Activated CD4-positive, alpha-beta memory T cell treated with anti-CD3 and anti-CD28 coated beads for 36 hours (primary cell): Measurements from ENCODE around the gene EPX. TPM values are rescaled to one million over a fixed set of nuclear protein-coding genes. Genes with fewer than 3 reads are reported as not detected.
A peak's percentile ranks its signal among the peaks of the same experiment; 100 is the strongest.

Source experiments
- CTCF ChIA-PET: fragments of 350-600 bp; sonication (Branson Sonifier 250); formaldehyde crosslinking; loops from one replicate; lab custom pipeline; 2021; ENCODE audit warnings: antibody characterized with exemption, inconsistent platforms; lab: Charles Lee
- POLR2A ChIA-PET: fragments of 350-600 bp; sonication (Branson Sonifier 250); formaldehyde crosslinking; loops from one replicate; lab custom pipeline; 2021; ENCODE audit warnings: antibody characterized with exemption; lab: Charles Lee
- DNase-seq: peaks from one replicate; pipeline ENCODE4 v3.0.0-alpha.2; 2020
- H3K27ac Mint-ChIP-seq: one replicate; pipeline ENCODE4 v1.8.0; 2021; ENCODE audit warnings: mixed read lengths
- H3K27me3 Mint-ChIP-seq: one replicate; pipeline ENCODE4 v1.8.0; 2021; ENCODE audit warnings: mixed read lengths
- H3K36me3 Mint-ChIP-seq: one replicate; pipeline ENCODE4 v1.8.0; 2021; ENCODE audit warnings: mixed read lengths
- H3K4me1 Mint-ChIP-seq: one replicate; pipeline ENCODE4 v1.8.0; 2021; ENCODE audit warnings: low read depth, mixed read lengths
- H3K4me3 Mint-ChIP-seq: one replicate; pipeline ENCODE4 v1.8.0; 2021; ENCODE audit warnings: mild to moderate bottlenecking, mixed read lengths
- H3K9me3 Mint-ChIP-seq: one replicate; pipeline ENCODE4 v1.8.0; 2021; ENCODE audit warnings: mixed read lengths
- intact Hi-C: fragments of 100-400 bp; cut with micrococcal nuclease; formaldehyde crosslinking; loops from one replicate; pipeline ENCODE4 v1.15.1; 2023
- total RNA-seq, 2 experiments: library from RNA; stranded (reverse); gene quantifications; one replicate each; pipeline ENCODE4 v1.2.3, GENCODE V29; 2021

The EPX gene
- total RNA-seq, 2 experiments from 2014 or later = not detected

DNA sequence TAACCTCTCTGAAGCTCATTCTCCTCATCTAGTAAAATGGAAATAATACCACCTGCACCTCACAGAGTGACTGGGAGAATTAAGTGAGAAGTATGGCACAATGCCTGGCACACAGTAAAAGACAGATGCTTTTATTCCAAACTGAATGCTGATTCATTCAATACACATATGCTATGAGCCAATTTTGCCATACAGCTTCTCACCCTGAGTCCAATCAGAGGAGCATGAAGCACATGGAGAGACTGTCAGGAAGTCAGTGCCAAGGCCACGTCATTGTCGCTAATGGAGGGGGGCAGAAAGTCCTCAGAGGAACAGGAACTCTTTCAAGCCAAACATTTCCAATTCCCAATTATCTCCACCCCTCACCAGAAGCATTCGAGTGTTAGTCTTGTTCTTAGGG, 14.9 kb downstream of the EPX start:
- DNase-seq = no peak
- ChIA-PET CTCF (no interaction called here), POLR2A (no interaction called here)
- H3K4me1 Mint-ChIP-seq = no peaks in the 10 kb centered on the region
- H3K27me3 Mint-ChIP-seq = no peaks in the 10 kb centered on the region
- H3K4me3 Mint-ChIP-seq = no peak overlapping the region
- intact Hi-C loops = no loop called here
- H3K9me3 Mint-ChIP-seq = no peaks in the 10 kb centered on the region
- no peak overlapping the region for H3K27ac Mint-ChIP-seq
- H3K36me3 Mint-ChIP-seq = peaks cover 12% of the 10 kb centered on the region

DNA sequence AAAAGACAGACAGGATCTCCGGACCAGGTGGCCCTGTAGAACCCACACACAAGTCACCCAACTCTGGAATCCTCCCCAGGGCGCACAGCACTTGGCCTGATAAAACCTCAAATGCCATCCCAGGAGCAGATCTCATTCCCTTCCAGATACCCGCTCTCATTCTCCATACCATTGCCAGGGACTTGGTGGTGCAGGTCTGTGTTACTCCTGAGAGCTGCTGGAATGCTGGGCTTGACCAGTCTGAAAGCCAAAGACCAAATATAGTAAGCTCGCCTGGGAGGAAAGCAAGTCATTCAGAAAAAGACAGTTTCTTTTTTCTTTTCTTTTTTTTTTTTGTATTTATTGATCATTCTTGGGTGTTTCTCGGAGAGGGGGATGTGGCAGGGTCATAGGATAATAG, 15.8 kb downstream of the EPX start:
- no peak for DNase-seq
- H3K9me3 Mint-ChIP-seq = no peaks in the 10 kb centered on the region
- H3K4me3 Mint-ChIP-seq = no peak overlapping the region
- no peaks in the 10 kb centered on the region for H3K4me1 Mint-ChIP-seq
- ChIA-PET POLR2A (no interaction called here), CTCF (interaction anchor here (1.9 kb wide), 1 partner anchor 11 kb away, joined by 6 read pairs; the partner anchor contains the start of gene MKS1)
- no peaks in the 10 kb centered on the region for H3K27me3 Mint-ChIP-seq
- intact Hi-C loops = no loop called here
- peaks cover 12% of the 10 kb centered on the region for H3K36me3 Mint-ChIP-seq
- H3K27ac Mint-ChIP-seq = no peak overlapping the region

- H3K27ac Mint-ChIP-seq = no peak overlapping the region
- DNase-seq = no peak
- intact Hi-C loops = no loop called here
- no peaks in the 10 kb centered on the region for H3K27me3 Mint-ChIP-seq
- no peaks in the 10 kb centered on the region for H3K9me3 Mint-ChIP-seq
- CTCF ChIA-PET = interaction anchor here (0.5 to 4.3 kb wide), 3 partner anchors 10 to 46 kb away, joined by 3 to 23 read pairs (median 3); no protein-coding TSS in a partner anchor
- H3K4me1 Mint-ChIP-seq = no peaks in the 10 kb centered on the region
- POLR2A ChIA-PET = no interaction called here
- H3K36me3 Mint-ChIP-seq = peaks cover 15% of the 10 kb centered on the region
- no peak overlapping the region for H3K4me3 Mint-ChIP-seq
Observed at GRCh38 chr17:58210922-58211321, 18.4 kb downstream of the EPX start.

- no peak for DNase-seq
- Mint-ChIP-seq H3K9me3 (no peaks in the 10 kb centered on the region), H3K36me3 (peaks cover 5% of the 10 kb centered on the region), H3K4me3 (no peak overlapping the region), H3K27me3 (no peaks in the 10 kb centered on the region), H3K27ac (no peak overlapping the region), H3K4me1 (peaks cover 21% of the 10 kb centered on the region)
- ChIA-PET CTCF (interaction anchor here (0.8 to 4.5 kb wide), 5 partner anchors 10 to 84 kb away, joined by 3 to 22 read pairs (median 7); no protein-coding TSS in a partner anchor), POLR2A (no interaction called here)
- intact Hi-C loops = no loop called here
Observed at GRCh38 chr17:58215685-58216084, 23.2 kb downstream of the EPX start.

- DNase-seq = no peak
- H3K4me1 Mint-ChIP-seq = peaks cover 21% of the 10 kb centered on the region
- ChIA-PET CTCF (interaction anchor here (1.4 to 4.5 kb wide), 3 partner anchors 17 to 271 kb away, joined by 3 to 22 read pairs (median 4); partner anchors contain the start of gene HSF5), POLR2A (interaction anchor here (0.6 kb wide), 1 partner anchor 110 kb away, joined by 3 read pairs; no protein-coding TSS in a partner anchor)
- peaks cover 3% of the 10 kb centered on the region for H3K36me3 Mint-ChIP-seq
- H3K4me3 Mint-ChIP-seq = peak overlapping the region; percentile 36
- H3K27me3 Mint-ChIP-seq = no peaks in the 10 kb centered on the region
- peak overlapping the region; percentile 21 for H3K27ac Mint-ChIP-seq
- no peaks in the 10 kb centered on the region for H3K9me3 Mint-ChIP-seq
- intact Hi-C loops = no loop called here
Observed at GRCh38 chr17:58217766-58218165, 25.2 kb downstream of the EPX start.

DNA sequence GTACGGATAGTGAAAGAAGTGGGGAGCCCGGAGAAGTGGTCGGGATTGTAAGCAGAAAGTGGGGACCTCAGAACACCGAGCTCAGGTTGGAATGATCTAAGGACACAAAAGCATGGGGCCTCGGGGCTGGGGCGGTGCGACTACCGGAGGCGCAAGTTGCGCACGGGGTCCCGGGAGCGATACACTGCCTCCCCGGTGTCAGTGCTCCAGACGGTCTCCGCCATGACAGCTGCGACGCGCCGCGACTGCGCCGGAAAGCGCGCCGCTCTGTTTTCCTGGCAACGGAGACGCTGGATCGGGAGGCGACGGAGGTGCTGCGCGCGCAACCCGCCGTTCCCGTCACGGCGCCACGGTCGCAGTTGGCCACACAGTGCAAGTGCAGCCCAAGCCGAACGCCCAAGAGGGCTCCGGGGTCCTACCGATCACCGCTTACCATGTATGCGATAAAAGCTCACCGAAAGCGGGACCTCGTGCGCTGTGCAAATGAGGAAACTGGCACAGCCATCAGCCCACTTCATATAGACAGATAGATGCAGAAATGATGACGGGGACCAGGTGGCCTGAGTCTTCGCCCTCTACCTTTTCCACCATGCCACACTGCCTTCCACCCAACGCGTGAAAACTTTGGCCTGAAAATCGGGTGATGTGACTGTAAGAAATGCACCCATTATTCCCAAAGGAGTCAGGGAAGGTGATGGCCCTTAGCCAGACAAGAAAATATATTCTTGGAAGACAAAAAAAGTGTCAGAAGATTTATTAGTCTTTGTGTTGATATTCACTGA, 26.7 kb downstream of the EPX start, which contains the start of gene MKS1:
Gene MKS1, minus strand, starts transcription at position 249 of the 782 bp plus-strand sequence. Its CDS starts 25 bp downstream, at position 224.
- Mint-ChIP-seq H3K4me3 (peak within 1 kb of the TSS; percentile 95), H3K9me3 (no peaks in the 10 kb centered on the region), H3K36me3 (peaks cover 2% of the 10 kb centered on the region), H3K27ac (peak within 1 kb of the TSS; percentile 93), H3K4me1 (peaks cover 23% of the 10 kb centered on the region), H3K27me3 (no peaks in the 10 kb centered on the region)
- POLR2A ChIA-PET = interaction anchor here (1.2 to 1.6 kb wide), 4 partner anchors 30 to 412 kb away, joined by 3 to 9 read pairs (median 4); partner anchors contain the start of gene DYNLL2
- DNase-seq = peak; percentile 98
- intact Hi-C loops = loop anchor here (1.0 kb wide), 1 partner anchor 369 kb away; the partner anchor contains the start of gene MRPS23
- CTCF ChIA-PET = interaction anchor here (0.6 to 4.5 kb wide), 12 partner anchors 10 to 269 kb away, joined by 3 to 22 read pairs (median 4); partner anchors contain the start of gene HSF5

DNA sequence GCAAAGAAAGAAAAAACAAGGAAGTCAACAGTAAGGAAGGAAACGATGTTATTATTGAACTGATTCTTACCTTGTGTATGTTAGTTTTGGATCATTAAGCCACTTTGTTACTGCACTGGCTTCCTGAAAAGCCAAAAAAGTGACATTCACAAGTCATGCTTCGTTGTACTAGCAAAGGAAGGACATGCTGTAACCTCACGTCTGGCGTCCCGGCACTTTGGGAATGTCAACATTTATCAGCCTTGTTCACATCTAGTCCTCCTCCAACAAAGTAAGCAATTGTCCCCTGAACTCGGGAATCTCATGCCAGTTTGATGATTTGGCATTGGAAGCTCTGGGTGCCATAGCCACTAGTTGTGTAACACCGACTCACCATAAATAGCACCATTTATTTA, 27.3 kb downstream of the EPX start:
- Mint-ChIP-seq H3K27me3 (no peaks in the 10 kb centered on the region), H3K9me3 (no peaks in the 10 kb centered on the region), H3K4me3 (peak overlapping the region; percentile 95), H3K27ac (peak overlapping the region; percentile 93), H3K36me3 (peaks cover 2% of the 10 kb centered on the region), H3K4me1 (peaks cover 27% of the 10 kb centered on the region)
- intact Hi-C loops = loop anchor here (1.0 kb wide), 1 partner anchor 369 kb away; the partner anchor contains the start of gene MRPS23
- ChIA-PET CTCF (interaction anchor here (0.6 to 3.3 kb wide), 9 partner anchors 9 to 98 kb away, joined by 3 to 16 read pairs (median 4); no protein-coding TSS in a partner anchor), POLR2A (interaction anchor here (1.2 to 1.6 kb wide), 4 partner anchors 30 to 412 kb away, joined by 3 to 9 read pairs (median 4); partner anchors contain the start of gene DYNLL2)
- no peak for DNase-seq

- H3K27ac Mint-ChIP-seq = no peak overlapping the region
- ChIA-PET POLR2A (no interaction called here), CTCF (interaction anchor here (0.7 to 2.9 kb wide), 2 partner anchors 24 to 131 kb away, joined by 3 to 9 read pairs; no protein-coding TSS in a partner anchor)
- no peak for DNase-seq
- no peak overlapping the region for H3K4me3 Mint-ChIP-seq
- peaks cover 15% of the 10 kb centered on the region for H3K4me1 Mint-ChIP-seq
- H3K36me3 Mint-ChIP-seq = no peaks in the 10 kb centered on the region
- intact Hi-C loops = no loop called here
- H3K9me3 Mint-ChIP-seq = no peaks in the 10 kb centered on the region
- peaks cover 10% of the 10 kb centered on the region for H3K27me3 Mint-ChIP-seq
Observed at GRCh38 chr17:58224315-58224714, 31.8 kb downstream of the EPX start.

GRCh38 chr17:58227733-58228132, 35.2 kb downstream of the EPX start:
- H3K9me3 Mint-ChIP-seq = no peaks in the 10 kb centered on the region
- H3K27me3 Mint-ChIP-seq = peaks cover 19% of the 10 kb centered on the region

GRCh38 chr17:58228679-58229078, 36.2 kb downstream of the EPX start:
- Mint-ChIP-seq H3K4me1 (peaks cover 13% of the 10 kb centered on the region), H3K27ac (no peak overlapping the region), H3K36me3 (no peaks in the 10 kb centered on the region), H3K9me3 (no peaks in the 10 kb centered on the region), H3K27me3 (peaks cover 19% of the 10 kb centered on the region), H3K4me3 (no peak overlapping the region)
- CTCF ChIA-PET = interaction anchor here (1.0 to 1.8 kb wide), 3 partner anchors 9 to 21 kb away, joined by 3 to 8 read pairs (median 4); partner anchors contain the start of gene MKS1
- no peak for DNase-seq
- POLR2A ChIA-PET = no interaction called here
- intact Hi-C loops = no loop called here

More at GRCh38 chr17:58227733-58228132, 35.2 kb downstream of the EPX start:
- no peak for DNase-seq
- Mint-ChIP-seq H3K36me3 (no peaks in the 10 kb centered on the region), H3K4me3 (no peak overlapping the region), H3K4me1 (peaks cover 10% of the 10 kb centered on the region), H3K27ac (no peak overlapping the region)
- intact Hi-C loops = no loop called here
- ChIA-PET POLR2A (no interaction called here), CTCF (interaction anchor here (1.7 to 1.8 kb wide), 2 partner anchors 8 to 22 kb away, joined by 4 to 8 read pairs; no protein-coding TSS in a partner anchor)

DNA sequence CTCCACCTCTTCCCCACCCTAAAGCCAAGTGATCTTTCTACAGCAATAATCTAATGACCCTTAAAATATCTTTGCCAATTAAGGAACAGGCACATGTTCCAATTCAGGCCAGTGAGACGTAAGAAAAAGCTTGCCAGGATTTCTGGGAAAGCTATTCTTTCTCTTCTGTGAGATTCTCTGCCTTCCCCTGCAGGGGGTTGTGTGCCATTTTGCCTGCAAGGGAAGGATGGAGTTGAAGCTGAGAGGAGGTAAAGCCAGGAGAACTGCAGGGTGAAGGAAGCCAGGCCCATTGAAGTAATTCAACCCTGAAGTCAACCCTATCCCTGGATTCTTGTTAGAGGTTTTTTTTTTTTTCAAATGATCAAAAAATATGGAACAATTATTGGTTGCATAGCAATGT, 36.9 kb downstream of the EPX start:
- H3K4me3 Mint-ChIP-seq = no peak overlapping the region
- intact Hi-C loops = no loop called here
- no peak overlapping the region for H3K27ac Mint-ChIP-seq
- peaks cover 9% of the 10 kb centered on the region for H3K4me1 Mint-ChIP-seq
- ChIA-PET POLR2A (no interaction called here), CTCF (interaction anchor here (0.9 to 2.5 kb wide), 4 partner anchors 9 to 30 kb away, joined by 3 to 13 read pairs (median 4); partner anchors contain the start of gene MKS1)
- DNase-seq = no peak
- no peaks in the 10 kb centered on the region for H3K36me3 Mint-ChIP-seq
- peaks cover 21% of the 10 kb centered on the region for H3K27me3 Mint-ChIP-seq
- H3K9me3 Mint-ChIP-seq = no peaks in the 10 kb centered on the region
